Ectodermal cell (in vitro differentiated cells): ENCODE data around the gene RAB28.

Source experiments
- H3K27ac ChIP-seq: 2 replicates; pipeline ENCODE4 v1.7.0; 2013; ENCODE audit warnings: mild to moderate bottlenecking, low read depth, low read length; ENCODE audit not compliant: insufficient read depth, poor library complexity, severe bottlenecking
- H3K27me3 ChIP-seq: 2 replicates; pipeline ENCODE4 v1.7.0; 2013; ENCODE audit warnings: mild to moderate bottlenecking, low read length; ENCODE audit not compliant: insufficient read depth, control insufficient read depth, poor library complexity, severe bottlenecking
- H3K36me3 ChIP-seq: one replicate; pipeline ENCODE4 v1.7.0; 2013; ENCODE audit warnings: low read length; ENCODE audit not compliant: control insufficient read depth, insufficient read depth
- H3K4me1 ChIP-seq: one replicate; pipeline ENCODE4 v1.7.0; 2013; ENCODE audit warnings: low read length; ENCODE audit not compliant: control insufficient read depth, insufficient read depth
- H3K4me3 ChIP-seq: 2 replicates; pipeline ENCODE4 v1.7.0; 2013; ENCODE audit warnings: low read depth, low read length, control low read depth; ENCODE audit not compliant: insufficient read depth
- H3K9me3 ChIP-seq: 2 replicates; pipeline ENCODE4 v1.7.0; 2013; ENCODE audit warnings: mild to moderate bottlenecking, low read length, moderate library complexity; ENCODE audit not compliant: control insufficient read depth
- WGBS, 2 experiments: methylation state at CpG; one replicate each; pipeline ENCODE4 v1.1.7; 2013; ENCODE audit warnings: missing lambda C conversion rate in 2 of 2; 5-methylcytosine and 5-hydroxymethylcytosine counted together

RAB28 gene

GRCh38 chr4:13355111-13355880 lies 128.8 kb downstream of the RAB28 start:
- no peaks in the 10 kb centered on the region for H3K4me1 ChIP-seq
- no peak overlapping the region for H3K27ac ChIP-seq
- H3K36me3 ChIP-seq = no peaks in the 10 kb centered on the region
- WGBS, 2 experiments = 92 to 96% methylated on average over 7 of the region's 7 CpGs
- no peaks in the 10 kb centered on the region for H3K27me3 ChIP-seq
- no peaks in the 10 kb centered on the region for H3K9me3 ChIP-seq
- no peak overlapping the region for H3K4me3 ChIP-seq

- Histone ChIP-seq H3K4me1 (no peaks in the 10 kb centered on the region), H3K27me3 (no peaks in the 10 kb centered on the region), H3K9me3 (no peaks in the 10 kb centered on the region), H3K27ac (no peak overlapping the region), H3K36me3 (no peaks in the 10 kb centered on the region), H3K4me3 (no peak overlapping the region)
- WGBS, 2 experiments = 93 to 95% methylated on average over 3 of the region's 3 CpGs
These were observed 135.0 kb downstream of the RAB28 start for GRCh38 chr4:13349096-13349495.

- WGBS, 2 experiments = 90 to 91% methylated on average over 3 of the region's 3 CpGs
- H3K9me3 ChIP-seq = no peaks in the 10 kb centered on the region
- no peaks in the 10 kb centered on the region for H3K36me3 ChIP-seq
- H3K4me1 ChIP-seq = no peaks in the 10 kb centered on the region
- H3K27me3 ChIP-seq = no peaks in the 10 kb centered on the region
- no peak overlapping the region for H3K27ac ChIP-seq
- H3K4me3 ChIP-seq = no peak overlapping the region
These were observed 135.9 kb downstream of the RAB28 start for GRCh38 chr4:13348216-13348615.

GRCh38 chr4:13347517-13348125 lies 136.5 kb downstream of the RAB28 start:
- H3K27me3 ChIP-seq = no peaks in the 10 kb centered on the region
- H3K4me3 ChIP-seq = no peak overlapping the region
- H3K27ac ChIP-seq = no peak overlapping the region
- no peaks in the 10 kb centered on the region for H3K36me3 ChIP-seq
- 94 to 95% methylated on average over 3 to 4 of the region's 4 CpGs for WGBS, 2 experiments
- H3K4me1 ChIP-seq = no peaks in the 10 kb centered on the region
- H3K9me3 ChIP-seq = no peaks in the 10 kb centered on the region

GRCh38 chr4:13344216-13344615 lies 139.9 kb downstream of the RAB28 start:
- Histone ChIP-seq H3K9me3 (no peaks in the 10 kb centered on the region), H3K27ac (no peak overlapping the region), H3K4me1 (no peaks in the 10 kb centered on the region), H3K4me3 (no peak overlapping the region), H3K36me3 (no peaks in the 10 kb centered on the region), H3K27me3 (no peaks in the 10 kb centered on the region)
- 96 to 100% methylated on average over 2 of the region's 2 CpGs for WGBS, 2 experiments

GRCh38 chr4:13340672-13341071 lies 143.5 kb downstream of the RAB28 start:
- Histone ChIP-seq H3K36me3 (no peaks in the 10 kb centered on the region), H3K4me3 (no peak overlapping the region)

GRCh38 chr4:13331827-13332226 lies 152.3 kb downstream of the RAB28 start:
- Histone ChIP-seq H3K27me3 (no peaks in the 10 kb centered on the region), H3K9me3 (no peaks in the 10 kb centered on the region), H3K27ac (no peak overlapping the region), H3K4me3 (no peak overlapping the region), H3K4me1 (no peaks in the 10 kb centered on the region), H3K36me3 (no peaks in the 10 kb centered on the region)
- WGBS, 2 experiments = 90 to 91% methylated on average over 4 of the region's 4 CpGs

More at GRCh38 chr4:13340672-13341071, 143.5 kb downstream of the RAB28 start:
- Histone ChIP-seq H3K27me3 (no peaks in the 10 kb centered on the region), H3K27ac (no peak overlapping the region), H3K4me1 (no peaks in the 10 kb centered on the region), H3K9me3 (no peaks in the 10 kb centered on the region)

- H3K27me3 ChIP-seq = no peaks in the 10 kb centered on the region
These were observed 154.2 kb downstream of the RAB28 start for GRCh38 chr4:13329963-13330362.

GRCh38 chr4:13329340-13329850 lies 154.7 kb downstream of the RAB28 start:
- Histone ChIP-seq H3K4me3 (no peak overlapping the region), H3K27me3 (no peaks in the 10 kb centered on the region), H3K36me3 (no peaks in the 10 kb centered on the region), H3K27ac (no peak overlapping the region), H3K9me3 (no peaks in the 10 kb centered on the region), H3K4me1 (no peaks in the 10 kb centered on the region)
- 90 to 95% methylated on average over 1 of the region's 1 CpG for WGBS, 2 experiments

More at GRCh38 chr4:13329963-13330362, 154.2 kb downstream of the RAB28 start:
- Histone ChIP-seq H3K9me3 (no peaks in the 10 kb centered on the region), H3K4me1 (no peaks in the 10 kb centered on the region), H3K36me3 (no peaks in the 10 kb centered on the region), H3K4me3 (no peak overlapping the region), H3K27ac (no peak overlapping the region)
- 94 to 96% methylated on average over 3 of the region's 3 CpGs for WGBS, 2 experiments

GRCh38 chr4:13328591-13328990 lies 155.5 kb downstream of the RAB28 start:
- H3K9me3 ChIP-seq = no peaks in the 10 kb centered on the region
- H3K27me3 ChIP-seq = no peaks in the 10 kb centered on the region
- 94 to 95% methylated on average over 2 of the region's 2 CpGs for WGBS, 2 experiments

More at GRCh38 chr4:13328591-13328990, 155.5 kb downstream of the RAB28 start:
- Histone ChIP-seq H3K36me3 (no peaks in the 10 kb centered on the region), H3K4me3 (no peak overlapping the region), H3K4me1 (no peaks in the 10 kb centered on the region), H3K27ac (no peak overlapping the region)
